ENCODE data around the gene CACNA2D3.
A peak's percentile ranks its signal among the peaks of the same experiment; 100 is the strongest.
"Not testable (repeated sequence)": the region's sequence is repeated elsewhere in the genome, so short reads cannot be mapped to it uniquely, and the experiment has no call there.

The CACNA2D3 gene

DNA sequence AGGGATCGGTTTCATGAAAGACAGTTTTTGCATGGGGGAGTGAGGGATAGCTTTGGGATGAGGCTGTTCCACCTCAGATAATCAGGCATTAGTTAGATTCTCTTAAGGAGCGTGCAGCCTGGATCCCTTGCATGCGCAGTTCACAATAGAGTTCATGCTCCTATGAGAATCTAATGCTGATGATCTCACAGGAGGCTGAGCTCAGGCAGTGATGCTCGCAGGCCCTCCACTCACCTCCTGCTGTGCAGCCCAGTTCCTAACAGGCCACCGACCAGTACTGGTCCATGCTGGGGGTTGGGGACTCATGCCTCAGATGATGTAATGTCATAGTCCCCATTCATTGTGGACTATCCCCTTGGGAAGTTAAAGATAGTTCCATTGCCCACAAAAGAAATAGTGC, 255.8 kb downstream of the CACNA2D3 start:
- no peak for DNase-seq

DNA sequence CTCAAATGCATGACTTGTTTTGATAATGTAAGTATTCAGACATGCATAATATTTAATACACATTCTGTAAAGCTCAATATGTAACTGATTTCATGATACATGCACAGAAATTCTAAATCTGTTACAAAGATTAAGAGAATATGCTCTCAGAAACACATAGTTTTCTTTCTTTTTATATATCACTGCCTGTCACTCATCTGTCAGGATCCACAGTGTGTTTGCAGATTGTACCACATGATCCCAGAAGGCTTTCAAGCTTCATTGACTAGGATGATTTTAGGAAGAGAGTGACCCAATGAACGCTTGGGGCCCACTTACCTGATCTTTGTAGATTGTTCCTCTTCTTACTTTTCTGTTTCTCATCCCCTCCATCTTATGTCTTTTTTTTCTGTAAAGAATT, 261.9 kb downstream of the CACNA2D3 start:
- no peak for DNase-seq

DNA sequence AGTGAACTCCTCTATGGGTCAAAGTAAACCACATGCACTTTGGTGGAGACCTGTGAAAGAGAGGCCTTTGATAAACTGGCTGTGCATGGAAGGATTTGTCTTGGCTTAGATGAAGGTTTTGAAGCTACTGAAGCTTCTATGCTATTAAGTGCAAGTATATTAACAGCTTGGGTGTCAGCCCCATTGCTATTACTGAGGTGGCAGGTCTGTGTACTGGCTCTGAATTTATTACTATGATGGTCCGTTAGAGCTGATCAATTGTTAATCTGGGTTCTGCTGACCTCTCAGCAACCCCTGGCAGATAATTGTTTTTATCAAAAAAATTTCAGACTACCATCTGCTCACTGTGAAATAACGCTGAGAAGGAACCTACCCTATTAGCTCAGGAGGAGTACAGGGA, 268.2 kb downstream of the CACNA2D3 start:
- DNase-seq: no peak

DNA sequence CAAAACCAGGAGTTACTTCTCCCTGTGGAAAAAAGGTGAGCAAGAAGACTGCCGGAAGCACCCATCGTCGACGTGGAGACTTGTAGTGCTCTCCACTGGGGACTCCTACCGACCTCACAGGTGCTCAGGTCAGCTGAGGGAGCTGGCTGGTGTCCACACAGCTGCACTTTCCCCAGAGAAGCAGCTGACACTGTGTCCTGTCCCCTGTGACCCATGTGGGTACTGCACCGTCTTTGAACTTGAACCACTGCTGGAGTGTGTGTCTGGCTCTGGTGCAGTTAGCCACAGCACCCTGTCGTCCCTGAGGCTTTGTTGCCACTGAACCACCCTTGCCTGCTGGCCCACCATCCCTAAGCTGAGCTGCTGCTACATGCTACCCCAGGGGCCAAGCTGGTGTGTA, 270.8 kb downstream of the CACNA2D3 start:
- DNase-seq: no peak

DNA sequence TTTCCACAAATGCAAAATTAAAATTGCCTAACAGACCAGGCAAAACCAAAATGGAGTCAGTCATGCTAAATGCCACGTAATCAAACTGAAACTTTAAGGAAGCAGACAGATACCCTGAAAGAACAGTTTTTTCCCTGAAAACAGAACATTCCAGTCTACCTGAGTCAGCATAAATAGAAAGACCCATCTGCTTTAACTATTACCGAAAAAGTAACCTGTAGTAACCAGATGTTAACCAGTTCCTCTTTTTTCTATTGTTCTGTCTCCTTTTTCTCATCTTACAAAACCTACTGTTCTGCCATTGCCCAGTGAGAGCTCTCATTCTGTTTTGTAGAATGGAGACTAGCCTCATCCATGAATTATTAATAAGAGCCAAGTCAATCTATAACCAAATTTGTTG, 286.0 kb downstream of the CACNA2D3 start:
- DNase-seq: no peak

DNA sequence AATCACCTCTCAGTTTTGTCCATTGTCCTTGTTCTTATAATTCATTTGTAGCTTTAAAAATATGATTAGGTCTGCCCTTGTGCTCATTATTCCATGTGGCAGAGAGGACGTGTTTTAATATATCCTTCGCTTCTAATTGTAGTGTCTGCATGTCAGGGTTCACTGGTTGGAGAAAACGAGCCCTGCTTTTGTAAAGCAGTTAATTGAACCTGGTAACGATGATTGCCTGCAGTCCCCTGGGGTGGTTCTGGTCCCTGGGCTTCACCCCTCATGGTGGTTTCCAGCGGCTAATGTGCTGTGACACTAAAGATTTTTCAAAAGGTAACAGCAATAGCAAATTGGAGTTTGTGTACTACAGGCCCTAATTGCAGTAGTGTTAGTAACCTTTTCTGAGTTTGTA, 299.6 kb downstream of the CACNA2D3 start:
- DNase-seq: peak; percentile 53

DNA sequence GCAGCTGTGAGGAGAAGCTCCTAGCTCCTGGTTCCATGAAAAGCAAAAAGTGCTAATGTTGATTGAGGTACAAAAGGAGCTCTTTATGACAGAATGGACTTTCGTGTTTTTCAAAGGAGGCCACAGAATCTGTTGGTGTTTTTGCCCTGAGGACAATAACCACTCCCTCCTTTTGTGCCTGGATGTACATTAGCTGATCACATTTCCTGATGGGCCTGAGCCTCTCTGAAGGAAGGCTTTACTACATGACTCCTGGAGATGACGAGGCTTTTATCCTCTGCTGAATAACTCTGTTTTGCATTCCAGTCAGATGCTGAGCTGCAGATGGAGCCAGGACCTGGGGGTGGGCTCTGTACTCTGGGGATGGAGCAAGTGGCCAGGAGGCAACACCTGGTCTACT, 301.9 kb downstream of the CACNA2D3 start:
- peak; percentile 87 for DNase-seq

DNA sequence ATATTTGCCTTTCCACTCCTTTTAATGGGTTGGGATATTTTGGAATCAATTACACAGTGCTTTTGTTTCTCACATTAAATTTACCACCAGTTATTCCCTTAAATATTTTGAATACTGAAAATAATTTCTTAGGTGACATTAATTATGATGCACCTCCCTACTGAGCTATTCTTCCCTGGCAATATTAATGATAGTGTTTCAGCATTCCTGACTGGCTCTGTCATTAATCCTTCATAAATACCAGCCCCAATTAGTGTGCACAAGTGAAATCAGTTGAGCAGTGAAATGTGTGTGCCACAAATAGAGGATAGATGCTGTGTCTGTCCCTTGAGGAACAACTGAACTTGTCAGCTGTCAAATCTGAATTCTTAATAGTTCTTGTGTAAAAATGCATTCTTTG, 304.0 kb downstream of the CACNA2D3 start:
- no peak for DNase-seq

DNA sequence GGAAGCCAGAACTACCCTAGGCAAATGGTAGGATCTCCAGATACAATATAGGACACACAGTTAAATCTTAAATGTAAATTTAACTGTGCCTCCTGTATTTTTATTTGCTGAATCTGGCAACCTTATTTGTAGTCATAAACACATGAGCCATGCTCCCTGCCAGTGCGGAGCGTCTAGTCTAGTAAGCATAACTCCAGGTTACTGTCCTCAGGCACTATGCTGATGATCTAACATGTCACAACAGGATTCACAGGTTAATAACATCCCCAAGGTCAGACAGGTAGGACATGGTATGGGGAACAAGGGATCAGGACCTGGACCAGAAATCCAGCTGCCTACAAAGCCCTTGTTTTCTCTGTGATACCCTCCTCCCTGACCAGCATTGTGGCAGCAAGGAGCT, 305.1 kb downstream of the CACNA2D3 start:
- DNase-seq: peak; percentile 73

DNA sequence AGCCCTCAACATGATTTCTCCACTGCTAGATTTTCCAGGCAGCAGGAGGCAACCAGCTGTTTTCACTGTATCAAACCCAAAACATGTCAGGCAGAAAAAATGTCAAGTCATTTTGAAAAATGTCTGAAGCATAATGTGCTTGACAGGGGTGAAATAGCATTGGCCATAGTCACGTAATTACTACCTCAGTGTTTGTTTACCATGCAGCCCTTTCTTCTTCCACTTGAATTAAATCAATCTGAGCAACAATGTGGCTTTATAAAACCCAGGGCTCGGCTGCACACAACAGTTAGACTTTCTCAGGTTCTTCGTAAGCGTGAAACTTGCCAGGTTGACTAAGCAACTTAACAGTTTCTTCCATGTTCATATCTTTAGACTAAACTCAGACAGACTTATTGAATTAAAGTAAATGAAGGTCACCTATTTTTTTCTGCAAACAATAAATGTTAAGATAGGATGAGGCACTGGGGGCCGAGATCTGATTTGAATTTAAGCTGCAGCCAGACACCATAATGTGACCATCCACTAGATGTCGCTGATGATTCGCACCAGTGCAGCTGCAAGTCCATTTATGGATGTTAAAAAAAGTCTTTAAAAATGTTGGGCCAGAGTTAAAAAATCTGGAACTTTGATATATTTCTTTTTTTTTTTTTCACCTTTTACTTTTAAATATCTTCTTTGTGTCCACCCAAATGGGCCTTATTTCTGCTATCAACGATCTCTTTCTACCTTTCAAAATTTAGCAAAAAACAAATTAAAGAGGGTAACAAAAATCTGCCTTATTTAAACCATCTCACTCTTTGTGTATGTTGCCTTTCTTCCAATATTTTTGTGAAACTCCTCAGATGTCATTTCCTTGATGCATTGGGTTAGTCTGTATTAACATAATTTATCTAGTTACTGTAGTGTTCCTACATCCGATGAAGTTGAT, 305.9 kb downstream of the CACNA2D3 start:
- DNase-seq: peak; percentile 86

DNA sequence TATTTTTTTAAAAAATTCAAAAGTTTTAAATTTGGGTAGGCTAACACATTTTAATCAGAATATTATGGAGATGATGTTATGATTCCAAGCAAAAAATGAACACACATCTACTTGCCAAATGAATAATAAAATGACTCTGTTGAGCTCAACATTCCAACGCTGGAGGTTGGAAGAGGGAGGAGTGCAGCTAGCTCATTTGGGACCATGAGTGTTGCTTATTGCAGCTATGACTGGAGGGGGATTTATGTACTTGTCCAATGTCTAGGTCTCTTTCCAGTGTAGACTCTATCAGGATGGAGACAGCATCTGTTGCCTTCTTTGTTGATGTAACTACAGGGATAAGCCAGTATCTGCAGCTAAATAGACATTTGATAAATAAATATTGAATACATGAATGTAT, 310.6 kb downstream of the CACNA2D3 start:
- DNase-seq: no peak

DNA sequence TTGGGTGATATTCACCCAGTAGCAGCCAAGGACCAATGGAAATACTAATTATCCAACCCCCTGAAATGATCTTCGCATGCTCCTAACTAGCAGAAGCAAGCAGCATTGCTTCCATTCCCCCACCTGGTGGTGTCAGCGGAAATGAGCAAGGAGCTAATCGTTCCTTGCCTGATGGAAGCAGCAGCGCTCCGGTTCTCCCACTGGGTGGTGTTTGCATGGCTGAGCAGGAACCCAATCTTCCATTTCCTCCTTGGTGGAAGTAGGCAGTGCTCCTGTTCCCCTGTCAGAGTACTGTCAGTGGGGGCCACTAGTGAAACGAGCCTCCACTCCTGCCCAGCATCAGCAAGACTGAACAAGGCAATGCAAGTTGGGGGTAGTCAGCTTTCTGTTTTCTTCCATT, 311.5 kb downstream of the CACNA2D3 start:
- no peak for DNase-seq

DNA sequence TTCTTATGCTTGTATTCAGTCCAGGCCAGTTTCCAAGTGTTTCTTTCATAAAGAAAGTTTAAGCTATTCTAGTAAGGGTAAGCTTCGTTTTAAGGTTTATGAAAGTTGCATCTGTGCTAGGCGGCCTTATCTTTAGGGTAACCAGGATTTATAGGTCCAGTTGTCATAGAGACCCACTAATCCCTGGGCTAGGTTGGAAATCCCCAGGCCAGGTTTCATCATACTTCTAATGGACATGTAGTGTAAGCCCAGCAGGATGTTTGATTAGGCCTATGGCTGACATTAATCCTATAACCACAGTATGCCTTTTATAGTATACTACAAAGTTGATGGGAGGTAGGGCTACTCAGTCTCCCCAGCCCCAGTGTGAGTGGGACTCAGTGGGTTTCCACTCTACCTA, 312.4 kb downstream of the CACNA2D3 start:
- no peak for DNase-seq

DNA sequence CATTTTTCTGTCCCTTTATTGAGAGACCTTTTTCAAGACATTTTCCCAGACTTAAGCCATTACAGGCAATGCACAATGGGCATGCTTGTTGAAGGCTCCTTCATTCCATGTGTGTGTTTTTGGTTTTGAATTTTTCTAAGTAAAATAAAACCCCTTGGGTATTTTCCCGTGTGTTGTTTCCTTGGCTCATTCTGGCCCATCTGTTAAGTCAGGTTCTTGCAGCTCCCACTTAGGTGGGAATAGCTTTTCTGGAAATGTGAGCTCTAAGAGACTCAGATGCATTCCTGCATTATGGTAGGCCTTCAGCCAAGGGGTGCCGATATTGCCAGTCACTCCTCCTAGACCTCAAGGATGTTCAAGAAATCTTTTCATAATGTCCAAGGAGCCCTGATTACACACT, 314.9 kb downstream of the CACNA2D3 start:
- DNase-seq: no peak

DNA sequence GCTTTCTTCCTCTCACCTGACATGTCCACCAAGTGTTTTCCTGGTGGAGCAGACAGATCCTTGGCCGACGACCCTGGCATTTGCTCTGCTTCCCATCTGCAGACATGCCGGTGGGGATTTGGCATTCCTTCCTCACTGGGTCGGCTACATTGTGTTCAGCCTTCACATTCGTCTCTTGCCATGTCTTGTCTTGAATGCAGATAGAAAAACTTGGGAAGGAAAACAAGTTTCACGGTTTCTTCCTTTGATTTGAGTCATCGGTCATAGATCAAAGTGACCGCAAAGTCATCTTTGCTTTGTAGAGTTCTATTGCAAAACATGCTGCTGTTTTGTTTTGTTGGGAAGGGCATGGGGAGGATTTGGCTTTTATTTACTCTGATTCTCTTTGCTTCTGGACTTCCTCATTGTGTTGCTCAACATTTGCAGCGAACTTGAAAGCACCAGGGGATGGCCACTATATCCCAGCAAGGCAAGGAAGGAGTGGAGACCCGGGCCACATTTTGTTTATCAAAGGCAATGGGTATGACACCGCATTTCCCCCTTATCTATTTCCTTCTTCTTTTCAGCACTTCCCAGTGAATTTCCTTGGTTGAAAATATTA, 321.3 kb downstream of the CACNA2D3 start:
- no peak for DNase-seq

DNA sequence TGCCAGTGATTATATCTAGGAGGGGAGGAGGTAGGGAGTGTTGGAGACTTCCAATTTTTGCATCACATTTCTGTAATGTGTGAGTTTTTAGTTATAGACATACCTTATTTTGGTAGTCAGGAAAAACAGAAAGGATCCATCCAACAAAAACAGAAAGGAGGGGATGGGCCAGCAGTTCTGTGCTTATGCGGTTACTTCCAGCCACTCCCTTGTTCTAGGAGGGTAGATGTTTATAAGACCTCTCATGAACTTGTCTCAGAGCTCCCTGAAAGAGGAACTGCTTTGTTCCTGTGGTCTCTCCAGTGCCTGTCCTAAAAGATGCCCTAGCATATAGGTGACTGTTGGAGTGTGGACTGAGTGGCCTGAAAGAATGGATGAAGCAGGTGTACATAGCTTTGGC, 323.3 kb downstream of the CACNA2D3 start:
- no peak for DNase-seq

DNA sequence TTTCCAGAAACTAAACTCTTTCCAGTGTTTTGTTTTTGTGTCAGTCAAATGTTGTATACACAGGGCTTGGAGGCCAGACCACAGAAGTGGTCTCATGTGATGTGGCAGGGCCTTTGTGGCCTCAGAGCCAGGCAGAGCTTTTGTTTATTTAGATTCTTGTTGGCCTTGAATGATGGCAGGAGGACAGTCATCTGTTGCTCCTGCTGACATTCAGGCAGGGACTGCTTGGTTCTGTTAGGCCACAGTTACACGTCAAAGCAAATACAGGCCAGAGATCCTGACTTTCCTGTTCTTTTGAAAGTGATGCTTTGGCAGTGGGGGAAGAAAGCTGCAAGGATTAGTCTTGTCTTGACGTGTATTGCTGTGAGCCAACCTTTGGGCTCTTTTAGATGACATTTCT, 325.1 kb downstream of the CACNA2D3 start:
- DNase-seq: no peak

DNA sequence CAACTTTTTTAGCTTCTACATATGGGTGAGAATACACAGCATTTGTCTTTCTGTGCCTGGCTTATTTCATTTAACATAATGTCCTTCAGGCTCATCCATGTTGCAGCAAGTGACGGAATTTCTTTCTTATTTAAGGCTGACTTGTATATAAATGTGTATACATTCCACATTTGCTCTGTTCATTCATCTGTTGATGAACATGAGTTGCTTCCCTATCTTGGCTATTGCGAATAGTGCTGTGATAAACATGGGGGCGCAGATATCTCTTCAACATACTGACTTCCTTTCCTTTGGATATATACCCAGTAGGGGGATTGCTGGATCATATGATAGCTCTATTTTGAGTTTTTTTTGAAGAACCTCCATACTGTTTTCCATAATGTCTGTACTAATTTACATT, 332.5 kb downstream of the CACNA2D3 start:
- DNase-seq: no peak

DNA sequence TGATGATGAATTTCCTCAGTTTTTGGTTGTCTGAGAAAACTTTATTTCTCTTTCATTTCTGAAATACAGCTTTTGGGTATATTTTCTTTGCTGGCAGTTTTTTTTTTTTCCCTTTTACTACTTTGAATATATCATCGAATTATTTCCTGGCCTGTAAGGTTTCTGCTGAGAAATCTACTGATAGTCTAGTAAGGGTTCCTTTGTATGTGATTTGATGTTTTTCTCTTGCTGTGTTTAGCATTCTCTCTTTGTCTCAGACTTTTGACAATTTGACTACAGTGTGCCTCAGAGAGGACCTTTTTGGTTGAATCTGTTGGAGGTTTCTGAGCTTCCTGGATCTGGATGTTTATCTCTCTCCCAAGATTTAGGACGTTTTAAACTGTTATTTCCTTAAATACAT, 336.0 kb downstream of the CACNA2D3 start:
- no peak for DNase-seq

DNA sequence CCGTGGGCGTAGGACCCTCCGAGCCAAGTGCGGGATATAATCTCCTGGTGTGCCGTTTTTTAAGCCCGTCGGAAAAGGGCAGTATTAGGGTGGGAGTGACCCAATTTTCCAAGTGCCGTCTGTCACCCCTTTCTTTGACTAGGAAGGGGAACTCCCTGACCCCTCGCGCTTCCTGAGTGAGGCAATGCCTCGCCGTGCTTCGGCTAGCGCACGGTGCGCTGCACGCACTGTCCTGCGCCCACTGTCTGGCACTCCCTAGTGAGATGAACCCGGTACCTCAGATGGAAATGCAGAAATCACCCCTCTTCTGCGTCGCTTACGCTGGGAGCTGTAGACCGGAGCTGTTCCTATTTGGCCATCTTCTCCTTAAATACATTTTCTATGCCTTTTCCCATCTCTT, 342.2 kb downstream of the CACNA2D3 start:
- not testable (repeated sequence) for DNase-seq

DNA sequence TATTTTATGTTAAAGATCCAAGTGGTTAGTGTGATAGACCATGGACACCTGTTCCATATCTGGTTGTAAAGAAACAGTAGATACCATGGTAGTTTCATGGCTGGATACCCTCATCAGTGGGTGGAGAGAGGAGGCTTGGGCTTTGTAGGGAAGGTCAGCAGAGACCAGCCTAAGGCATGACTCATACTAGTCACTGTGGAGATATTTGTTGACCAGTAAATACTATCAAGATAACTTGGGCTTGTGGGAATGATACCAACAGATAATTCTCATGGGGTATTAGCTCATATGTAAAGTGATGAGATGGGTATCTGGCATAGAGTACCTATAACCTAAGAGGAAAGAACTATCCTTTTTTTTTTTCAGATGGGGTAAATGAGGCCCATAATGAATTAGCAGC, 354.5 kb downstream of the CACNA2D3 start:
- DNase-seq: no peak

DNA sequence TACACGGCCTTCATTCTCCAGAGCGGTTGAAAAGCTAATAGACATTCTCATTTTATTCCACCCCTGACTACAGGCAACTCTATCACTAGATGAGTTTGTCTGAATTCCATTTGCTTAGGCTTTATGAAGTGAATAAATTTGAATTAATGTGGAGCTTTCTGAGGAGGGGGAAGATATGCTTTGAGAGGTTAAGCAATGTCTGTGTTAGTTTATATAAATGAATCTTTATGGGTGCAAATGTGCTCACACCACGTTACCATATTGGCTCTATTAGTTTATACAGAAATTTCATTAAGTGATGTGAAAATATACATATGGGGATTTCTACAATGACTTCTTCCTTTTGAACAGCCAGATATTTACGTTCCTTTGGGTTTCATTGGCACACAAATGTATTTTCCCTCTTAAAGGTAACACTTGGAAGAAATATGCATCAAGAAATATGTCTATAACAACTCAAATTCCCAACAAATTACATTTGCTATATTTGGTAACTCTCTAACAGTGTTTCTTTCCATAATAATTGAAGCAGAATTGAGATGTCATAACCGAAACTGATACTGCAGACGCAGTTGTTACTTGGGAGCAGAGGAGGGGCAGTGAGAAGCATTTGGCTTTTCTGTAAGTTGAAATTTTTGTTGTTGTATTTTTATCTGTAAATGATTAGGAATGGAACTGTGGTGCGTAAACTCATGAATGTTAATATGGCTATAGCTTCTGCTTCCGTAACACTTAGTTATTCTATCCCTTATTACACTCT, 359.4 kb downstream of the CACNA2D3 start:
- no peak for DNase-seq

DNA sequence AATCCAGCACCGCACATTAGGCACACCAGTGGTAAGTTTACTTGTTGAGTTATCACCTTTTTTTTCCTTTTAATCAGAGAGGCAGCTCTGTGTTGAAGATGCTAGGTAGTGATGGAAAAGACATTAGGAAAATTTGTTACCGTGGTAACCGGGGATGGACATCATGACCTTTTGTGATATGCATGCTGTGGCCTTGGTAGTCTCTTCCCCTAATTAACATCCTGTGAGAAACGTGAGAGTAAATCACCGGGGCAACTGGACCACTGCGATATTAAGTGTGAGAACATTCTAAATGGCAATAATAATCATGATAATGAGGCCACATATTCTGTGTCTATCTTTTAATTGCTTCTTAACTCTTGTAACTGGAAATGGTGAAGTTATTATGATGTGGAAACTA, 362.0 kb downstream of the CACNA2D3 start:
- no peak for DNase-seq

DNA sequence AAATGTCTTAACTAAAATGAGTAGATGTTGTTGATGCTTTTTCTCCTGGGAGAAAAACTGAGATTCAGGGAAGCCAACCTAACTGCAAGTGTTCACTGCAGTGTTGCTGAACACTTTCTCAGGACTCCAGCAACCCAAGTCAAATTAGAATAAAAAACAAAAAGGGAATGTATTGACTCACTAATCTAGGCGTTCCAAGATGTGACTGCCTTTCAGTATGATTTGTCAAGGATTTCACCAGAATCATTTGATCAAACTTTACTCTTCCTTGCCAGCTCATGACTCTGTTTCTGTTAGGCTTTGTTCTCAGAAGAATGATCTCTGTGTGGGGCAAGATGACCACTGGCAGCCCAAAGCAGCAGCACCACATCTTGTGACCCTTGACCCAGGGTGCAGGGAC, 364.0 kb downstream of the CACNA2D3 start:
- DNase-seq: no peak

Data from NCI-H345 (cell line).